Measurements from ENCODE around the gene MAP3K8. TPM values are rescaled to one million over a fixed set of nuclear protein-coding genes. Genes with fewer than 3 reads are reported as not detected.
A peak's percentile ranks its signal among the peaks of the same experiment; 100 is the strongest.

The MAP3K8 gene
- total RNA-seq, 6 donors from 2014 or later, result 32.5 to 71.2 (median 42.8) TPM

DNA sequence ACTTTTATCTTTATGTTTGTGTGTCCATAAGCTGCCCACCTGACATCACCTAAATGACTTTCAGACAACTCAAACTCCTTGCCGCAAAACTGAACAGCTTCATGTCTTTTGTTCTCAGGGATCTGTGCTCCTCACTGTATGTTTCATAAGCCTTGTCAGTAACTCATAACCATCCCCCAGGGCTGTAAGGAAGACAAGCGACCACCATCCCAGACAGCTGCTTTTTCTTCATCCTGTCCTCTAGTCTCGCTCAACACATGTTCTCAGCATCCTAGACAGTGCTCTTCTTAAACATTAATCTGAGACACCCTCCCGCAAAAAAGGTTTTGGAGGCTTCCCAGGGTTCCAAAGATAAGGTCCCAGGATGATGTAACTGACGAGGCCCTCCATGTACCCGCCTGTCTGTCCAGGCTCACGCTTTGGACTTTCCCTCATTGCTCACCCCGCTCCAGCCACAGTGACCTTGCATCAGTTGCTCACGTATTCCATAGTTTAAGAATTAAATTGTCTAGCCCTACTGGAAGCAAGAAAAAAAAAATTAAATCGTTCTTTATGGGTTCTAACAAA, 69.8 kb downstream of the MAP3K8 start:
- ATAC-seq (ENCODE audit: low FRiP score in 2 of 2), result peak in 1 of 2 donors; percentile 41
- H3K27ac ChIP-seq, result no peak overlapping the region
- no peak overlapping the region for H3K4me3 ChIP-seq
- DNase-seq, result no peak
- no peaks in the 10 kb centered on the region for H3K27me3 ChIP-seq
- WGBS, 2 donors, result 82 to 90% methylated on average over 10 of the region's 10 CpGs
- TF ChIP-seq, protein P1, sequence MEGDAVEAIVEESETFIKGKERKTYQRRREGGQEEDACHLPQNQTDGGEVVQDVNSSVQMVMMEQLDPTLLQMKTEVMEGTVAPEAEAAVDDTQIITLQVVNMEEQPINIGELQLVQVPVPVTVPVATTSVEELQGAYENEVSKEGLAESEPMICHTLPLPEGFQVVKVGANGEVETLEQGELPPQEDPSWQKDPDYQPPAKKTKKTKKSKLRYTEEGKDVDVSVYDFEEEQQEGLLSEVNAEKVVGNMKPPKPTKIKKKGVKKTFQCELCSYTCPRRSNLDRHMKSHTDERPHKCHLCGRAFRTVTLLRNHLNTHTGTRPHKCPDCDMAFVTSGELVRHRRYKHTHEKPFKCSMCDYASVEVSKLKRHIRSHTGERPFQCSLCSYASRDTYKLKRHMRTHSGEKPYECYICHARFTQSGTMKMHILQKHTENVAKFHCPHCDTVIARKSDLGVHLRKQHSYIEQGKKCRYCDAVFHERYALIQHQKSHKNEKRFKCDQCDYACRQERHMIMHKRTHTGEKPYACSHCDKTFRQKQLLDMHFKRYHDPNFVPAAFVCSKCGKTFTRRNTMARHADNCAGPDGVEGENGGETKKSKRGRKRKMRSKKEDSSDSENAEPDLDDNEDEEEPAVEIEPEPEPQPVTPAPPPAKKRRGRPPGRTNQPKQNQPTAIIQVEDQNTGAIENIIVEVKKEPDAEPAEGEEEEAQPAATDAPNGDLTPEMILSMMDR (IDR thresholded peaks at IDR 0.05), result no peak
- no peak for TF ChIP-seq EP300 (IDR thresholded peaks at IDR 0.05)
- no peak for TF ChIP-seq POLR2A (IDR thresholded peaks at IDR 0.05)
- no peak for TF ChIP-seq POLR2AphosphoS5 (IDR thresholded peaks at IDR 0.05)
- no peaks in the 10 kb centered on the region for H3K9me3 ChIP-seq
- H3K4me1 ChIP-seq, result peaks cover 0 to 30% (median 9%) of the 10 kb centered on the region in 4 donors
- no peaks in the 10 kb centered on the region for H3K36me3 ChIP-seq

DNA sequence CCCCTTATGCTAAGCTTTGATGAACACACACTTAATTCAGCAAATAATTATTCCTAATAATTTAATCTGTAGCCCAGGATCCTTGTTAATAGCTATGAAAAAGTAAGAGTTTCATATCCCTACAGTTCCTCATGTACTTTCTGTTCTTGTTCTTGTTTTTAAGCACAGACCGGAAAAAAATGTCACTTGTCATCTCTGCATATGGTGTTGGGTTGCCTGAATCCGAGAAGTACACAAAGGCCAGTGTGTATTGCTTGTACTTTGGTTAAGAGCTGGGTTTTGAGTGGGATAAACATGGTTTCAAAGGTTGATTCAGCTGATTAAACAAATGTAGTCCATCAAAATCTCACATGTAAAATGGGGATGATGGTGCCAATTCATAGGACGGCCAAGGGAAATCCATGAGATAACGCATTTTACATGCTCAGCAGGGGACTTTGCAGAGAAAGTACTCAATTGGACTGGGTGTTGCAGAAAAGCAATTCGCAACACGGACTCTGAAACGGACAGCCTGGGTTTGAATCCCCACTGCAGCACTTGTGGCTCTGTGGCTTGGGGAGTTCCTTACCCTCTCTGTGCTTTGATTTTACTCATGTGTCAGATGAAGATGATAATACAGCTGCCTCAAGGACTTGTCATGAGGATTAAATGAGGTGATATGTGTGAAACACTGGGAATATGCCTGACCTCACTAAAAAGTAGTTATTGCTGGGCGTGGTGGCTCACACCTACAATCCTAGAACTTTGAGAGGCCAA, 71.7 kb downstream of the MAP3K8 start:
- 73 to 75% methylated on average over 8 of the region's 8 CpGs for WGBS, 2 donors
- Histone ChIP-seq H3K27me3 (no peaks in the 10 kb centered on the region), H3K36me3 (no peaks in the 10 kb centered on the region), H3K4me1 (peaks cover 3 to 41% (median 21%) of the 10 kb centered on the region in 4 donors), H3K9me3 (no peaks in the 10 kb centered on the region), H3K4me3 (no peak overlapping the region), H3K27ac (peak overlapping the region; percentile 45 to 75 (median 63))
- peak in 1 of 2 donors; percentile 54 for ATAC-seq (ENCODE audit: low FRiP score in 2 of 2)
- TF ChIP-seq POLR2A (IDR thresholded peaks at IDR 0.05) (peak in 1 of 4 donors; percentile 5), POLR2AphosphoS5 (IDR thresholded peaks at IDR 0.05) (no peak)
- no peak for DNase-seq

DNA sequence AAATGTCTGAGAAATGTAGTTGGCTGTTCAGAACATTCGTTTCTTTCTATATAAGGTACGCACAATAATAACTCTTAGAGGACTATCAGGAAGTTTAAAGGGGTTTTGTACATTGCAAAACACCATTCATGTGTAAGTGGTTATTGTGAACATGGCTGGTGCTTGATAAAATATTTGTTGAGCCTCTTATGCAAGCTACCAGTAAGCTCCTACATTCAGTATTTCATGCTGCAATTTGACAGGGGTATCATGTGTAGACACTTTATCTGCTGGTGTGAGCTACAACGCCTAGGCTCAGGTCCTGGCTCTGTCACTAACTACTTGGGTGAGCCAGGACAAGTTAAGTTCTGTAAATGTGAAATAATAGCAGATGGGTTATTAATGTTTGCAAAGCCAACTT, 75.5 kb downstream of the MAP3K8 start:
- TF ChIP-seq EP300 (IDR thresholded peaks at IDR 0.05), result peak in 1 of 4 donors; percentile 95
- TF ChIP-seq, protein P1 (IDR thresholded peaks at IDR 0.05), result no peak
- DNase-seq, result no peak
- Histone ChIP-seq H3K27ac (peak overlapping the region in 3 of 4 donors; percentile 47 to 83 (median 67)), H3K9me3 (no peaks in the 10 kb centered on the region), H3K4me1 (peaks cover 3 to 44% (median 21%) of the 10 kb centered on the region in 4 donors), H3K27me3 (no peaks in the 10 kb centered on the region), H3K36me3 (no peaks in the 10 kb centered on the region), H3K4me3 (no peak overlapping the region)
- WGBS, 2 donors, result 55 to 75% methylated on average over 3 of the region's 3 CpGs
- peak; percentile 9 to 83 for ATAC-seq (ENCODE audit: low FRiP score in 2 of 2)

DNA sequence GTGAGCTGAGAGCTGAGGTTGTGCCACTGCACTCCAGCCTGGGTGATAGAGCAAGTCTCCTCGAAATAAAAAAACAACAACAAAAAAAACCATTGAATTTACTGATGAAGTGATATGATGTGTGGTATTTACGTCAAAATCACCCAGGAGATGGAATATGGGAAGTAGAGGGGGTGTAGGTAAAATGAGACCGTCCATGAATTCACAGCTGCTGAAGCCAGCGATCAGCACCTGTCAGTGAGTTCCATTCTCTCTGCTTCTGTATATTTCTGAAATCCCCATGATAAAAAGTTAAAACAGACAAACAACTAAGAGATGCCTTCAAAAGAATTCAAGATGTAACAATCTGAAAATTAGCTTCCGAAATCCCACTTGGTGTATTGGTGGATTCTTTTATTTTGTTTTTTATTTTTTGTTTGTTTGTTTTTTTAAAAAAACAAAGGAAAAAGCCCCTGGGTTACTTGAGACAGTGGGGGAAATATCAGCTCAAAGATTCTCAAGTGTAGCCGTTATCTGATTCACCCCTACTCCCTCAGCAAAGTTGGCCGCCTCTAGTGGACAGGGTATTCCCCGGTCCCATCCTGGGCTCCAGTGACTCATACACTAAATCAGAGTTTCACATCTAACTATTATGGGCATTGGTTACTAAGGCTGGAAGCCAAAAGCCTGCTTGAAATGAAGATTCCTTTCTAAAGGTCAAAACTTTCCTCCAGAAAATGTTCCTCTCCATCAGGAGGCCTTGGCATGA, 76.4 kb downstream of the MAP3K8 start:
- Histone ChIP-seq H3K36me3 (no peaks in the 10 kb centered on the region), H3K27ac (peak overlapping the region; percentile 22 to 83 (median 57)), H3K27me3 (no peaks in the 10 kb centered on the region), H3K9me3 (no peaks in the 10 kb centered on the region), H3K4me3 (no peak overlapping the region), H3K4me1 (peaks cover 3 to 40% (median 17%) of the 10 kb centered on the region in 4 donors)
- TF ChIP-seq, protein P1 (IDR thresholded peaks at IDR 0.05), result no peak
- TF ChIP-seq EP300 (IDR thresholded peaks at IDR 0.05) (peak in 1 of 4 donors; percentile 64), POLR2AphosphoS5 (IDR thresholded peaks at IDR 0.05) (peak in 1 of 2 donors; percentile 25)
- DNase-seq (peak in 1 of 2 donors; percentile 75), ATAC-seq (ENCODE audit: low FRiP score in 2 of 2) (peak; percentile 82 to 94)
- 65 to 74% methylated on average over 8 of the region's 8 CpGs for WGBS, 2 donors

Data from upper lobe of left lung (tissue), 6 donors.